Coronary artery (tissue), 2 donors: ENCODE data around the gene TMEM89.

ENCODE experiments used
- DNase-seq: peaks from one replicate; pipeline ENCODE4 v3.0.0-alpha.2; 2017; ENCODE audit warnings: low spot score
- H3K27ac ChIP-seq, 2 donors: fragments of 200-600 bp; sonication (generic); one replicate each; pipeline ENCODE4 v1.5.1; 2016 to 2019
- H3K4me3 ChIP-seq: fragments of 200-600 bp; sonication (generic); 2 replicates; pipeline ENCODE4 v1.5.1; 2016; ENCODE audit warnings: mild to moderate bottlenecking, moderate library complexity
- TF ChIP-seq, protein P1 (sequence below): fragments of 200-600 bp; sonication (generic); IDR thresholded peaks from one replicate; pipeline ENCODE4 v1.5.1; 2019; ENCODE audit warnings: antibody characterized with exemption

Gene TMEM89

DNA sequence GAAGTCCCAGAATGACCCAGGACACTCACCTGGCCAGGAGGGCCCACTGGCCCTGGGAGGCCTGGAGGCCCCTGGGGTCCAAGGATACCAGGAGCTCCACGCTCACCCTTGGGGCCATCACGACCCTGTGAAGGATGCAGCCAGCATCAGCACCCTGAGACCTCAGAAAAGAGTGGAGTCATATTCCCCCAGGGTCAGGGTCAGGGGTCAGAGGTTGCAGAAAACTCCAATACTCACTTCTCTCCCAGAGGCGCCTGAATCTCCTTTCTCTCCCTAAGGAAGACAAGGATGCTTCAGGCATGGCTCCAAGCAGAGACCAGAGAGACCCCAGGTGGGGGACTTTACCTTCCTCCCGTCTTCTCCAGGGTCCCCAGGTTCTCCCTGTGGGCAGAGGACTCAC lies 44.9 kb downstream of the TMEM89 start:
- DNase-seq: no peak
- TF ChIP-seq, protein P1, sequence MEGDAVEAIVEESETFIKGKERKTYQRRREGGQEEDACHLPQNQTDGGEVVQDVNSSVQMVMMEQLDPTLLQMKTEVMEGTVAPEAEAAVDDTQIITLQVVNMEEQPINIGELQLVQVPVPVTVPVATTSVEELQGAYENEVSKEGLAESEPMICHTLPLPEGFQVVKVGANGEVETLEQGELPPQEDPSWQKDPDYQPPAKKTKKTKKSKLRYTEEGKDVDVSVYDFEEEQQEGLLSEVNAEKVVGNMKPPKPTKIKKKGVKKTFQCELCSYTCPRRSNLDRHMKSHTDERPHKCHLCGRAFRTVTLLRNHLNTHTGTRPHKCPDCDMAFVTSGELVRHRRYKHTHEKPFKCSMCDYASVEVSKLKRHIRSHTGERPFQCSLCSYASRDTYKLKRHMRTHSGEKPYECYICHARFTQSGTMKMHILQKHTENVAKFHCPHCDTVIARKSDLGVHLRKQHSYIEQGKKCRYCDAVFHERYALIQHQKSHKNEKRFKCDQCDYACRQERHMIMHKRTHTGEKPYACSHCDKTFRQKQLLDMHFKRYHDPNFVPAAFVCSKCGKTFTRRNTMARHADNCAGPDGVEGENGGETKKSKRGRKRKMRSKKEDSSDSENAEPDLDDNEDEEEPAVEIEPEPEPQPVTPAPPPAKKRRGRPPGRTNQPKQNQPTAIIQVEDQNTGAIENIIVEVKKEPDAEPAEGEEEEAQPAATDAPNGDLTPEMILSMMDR: no peak
- H3K27ac ChIP-seq: no peak overlapping the region
- H3K4me3 ChIP-seq: no peak overlapping the region

DNA sequence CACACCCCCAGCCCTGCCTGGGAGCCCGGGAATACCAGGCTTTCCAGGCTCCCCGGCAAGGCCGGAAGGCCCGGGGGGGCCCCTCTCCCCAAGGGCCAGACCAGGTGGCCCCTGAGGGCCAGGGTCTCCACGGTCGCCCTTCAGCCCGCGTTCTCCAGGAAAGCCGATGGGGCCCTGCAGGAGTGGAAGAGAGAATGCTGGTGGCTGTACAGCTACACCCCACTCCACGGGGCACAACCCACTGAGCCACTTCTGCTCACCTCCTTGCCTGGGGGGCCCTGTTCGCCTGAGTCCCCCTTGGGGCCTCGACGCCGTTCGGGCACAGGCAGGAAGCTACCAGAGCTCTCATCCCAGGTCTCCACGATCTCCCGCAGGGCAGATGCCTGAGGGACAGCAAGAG lies 46.2 kb downstream of the TMEM89 start:
- no peak overlapping the region for H3K4me3 ChIP-seq

DNA sequence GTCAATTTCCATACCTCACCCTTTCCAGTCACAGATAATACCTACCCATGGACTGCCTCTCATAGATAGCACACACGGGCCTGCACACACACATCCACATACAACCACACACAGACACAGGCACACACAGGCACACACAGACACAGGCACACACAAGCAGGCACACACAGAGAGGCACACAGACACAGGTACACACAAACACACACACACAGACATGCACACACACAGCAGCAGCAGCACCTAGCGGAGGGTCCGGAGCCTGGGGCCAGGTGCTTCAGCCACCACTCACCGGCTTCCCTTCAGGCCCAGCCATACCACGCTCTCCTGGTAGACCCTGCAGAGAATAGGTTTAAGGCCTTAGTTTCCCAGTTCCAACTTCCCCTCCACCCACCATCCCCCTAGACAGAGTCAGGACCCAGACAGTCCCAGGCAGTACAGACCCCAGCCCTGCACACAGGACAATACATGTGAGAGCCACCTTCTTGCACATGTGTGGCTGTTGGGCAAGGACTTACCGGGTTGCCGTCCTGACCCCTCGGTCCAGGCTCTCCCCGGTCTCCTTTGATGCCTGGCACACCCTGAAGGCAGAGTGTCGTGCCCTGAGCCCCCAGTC lies 47.5 kb downstream of the TMEM89 start:
- no peak for DNase-seq
- TF ChIP-seq, protein P1: no peak
- no peak overlapping the region for H3K4me3 ChIP-seq
- no peak overlapping the region for H3K27ac ChIP-seq

More for the DNA sequence above, 46.2 kb downstream of the TMEM89 start:
- DNase-seq: no peak
- no peak overlapping the region for H3K27ac ChIP-seq
- TF ChIP-seq, protein P1: no peak

DNA sequence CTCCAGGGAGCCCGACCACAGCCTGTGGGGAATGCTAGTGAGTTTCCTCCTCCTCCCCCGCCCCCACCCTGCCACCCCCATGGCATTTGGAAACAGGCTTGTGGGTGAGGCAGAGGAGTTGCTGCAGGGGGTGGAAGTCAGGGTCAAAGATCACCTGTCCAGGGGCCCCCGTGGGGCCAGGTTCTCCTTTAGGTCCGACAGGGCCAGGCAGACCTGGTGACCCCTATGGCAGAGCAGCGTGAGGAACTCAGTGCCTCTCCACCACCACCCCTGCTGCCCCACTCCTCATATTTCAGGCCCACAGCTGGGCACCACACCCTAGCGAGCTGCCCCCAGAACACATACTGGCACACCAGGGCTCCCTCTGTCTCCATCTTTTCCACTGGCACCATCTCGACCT lies 49.1 kb downstream of the TMEM89 start:
- TF ChIP-seq, protein P1: no peak
- no peak for DNase-seq
- H3K4me3 ChIP-seq: no peak overlapping the region
- H3K27ac ChIP-seq: no peak overlapping the region

DNA sequence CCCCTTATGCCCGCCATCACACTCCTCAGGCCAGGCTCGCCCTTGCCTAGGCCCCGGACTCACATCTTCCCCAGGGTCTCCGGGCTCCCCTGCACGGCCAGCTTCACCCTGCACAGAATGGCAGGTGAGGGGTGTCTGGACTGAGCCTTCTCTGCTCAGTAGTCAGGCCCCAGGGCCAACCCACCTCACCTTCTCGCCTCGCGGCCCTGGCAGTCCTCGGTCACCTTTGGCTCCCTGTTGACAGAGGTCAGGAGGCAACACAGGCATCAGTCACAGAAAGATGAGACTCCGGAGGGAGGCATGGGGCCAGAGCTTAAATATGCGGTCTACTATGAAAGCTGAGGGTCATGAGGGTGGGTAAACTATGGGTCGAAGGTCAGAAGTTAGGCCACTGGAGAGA lies 49.6 kb downstream of the TMEM89 start:
- TF ChIP-seq, protein P1: no peak
- Histone ChIP-seq H3K27ac (no peak overlapping the region), H3K4me3 (no peak overlapping the region)
- DNase-seq: no peak
